ENCODE measurements around the gene KLHL3.
A peak's percentile ranks its signal among the peaks of the same experiment; 100 is the strongest.

The KLHL3 gene

DNA sequence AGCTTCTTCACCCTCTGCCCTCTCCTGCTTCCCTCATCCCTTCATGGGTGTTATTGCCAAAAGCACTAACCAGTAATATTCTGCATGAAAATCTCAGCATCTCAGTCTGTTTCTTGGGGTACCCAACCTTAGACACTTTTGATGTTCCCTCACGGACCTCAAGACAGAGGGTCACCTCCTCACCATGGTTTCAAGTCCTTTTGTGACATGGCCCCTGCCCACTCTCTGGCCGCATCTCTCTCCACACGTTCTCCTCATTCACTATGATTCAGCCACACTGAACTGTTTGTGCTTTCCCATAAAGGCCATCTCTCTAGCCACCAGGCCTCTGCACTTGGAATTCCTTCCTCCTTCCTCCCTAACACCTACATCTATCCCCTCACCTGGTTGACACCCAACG lies 125.3 kb downstream of the KLHL3 start:
- no peak for DNase-seq (ENCODE audit: low spot score)

- no peak for DNase-seq (ENCODE audit: low spot score)
Observed at GRCh38 chr5:137609127-137609526, 126.8 kb downstream of the KLHL3 start.

DNA sequence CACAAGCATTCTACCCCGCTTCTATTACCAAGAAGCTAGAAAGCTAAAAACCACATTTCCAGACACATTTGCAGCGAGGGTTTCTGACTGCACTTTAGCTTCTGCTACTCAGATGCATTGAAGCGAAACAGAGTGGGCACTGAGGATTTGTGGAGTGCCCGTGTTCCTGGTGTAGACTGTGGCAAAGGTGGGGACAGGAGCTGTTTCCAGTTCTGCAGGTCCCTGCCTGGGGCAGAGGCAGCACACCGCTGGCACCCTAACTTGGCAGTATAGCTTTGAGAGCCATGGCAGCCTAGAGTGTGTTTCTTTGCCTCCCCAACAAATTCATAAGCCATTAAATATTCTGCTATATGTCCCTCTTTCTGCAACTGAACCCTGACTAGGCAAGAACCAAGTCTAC lies 128.1 kb downstream of the KLHL3 start:
- no peak for DNase-seq (ENCODE audit: low spot score)

GRCh38 chr5:137606401-137606800 lies 129.5 kb downstream of the KLHL3 start:
- peak; percentile 15 for DNase-seq (ENCODE audit: low spot score)

DNA sequence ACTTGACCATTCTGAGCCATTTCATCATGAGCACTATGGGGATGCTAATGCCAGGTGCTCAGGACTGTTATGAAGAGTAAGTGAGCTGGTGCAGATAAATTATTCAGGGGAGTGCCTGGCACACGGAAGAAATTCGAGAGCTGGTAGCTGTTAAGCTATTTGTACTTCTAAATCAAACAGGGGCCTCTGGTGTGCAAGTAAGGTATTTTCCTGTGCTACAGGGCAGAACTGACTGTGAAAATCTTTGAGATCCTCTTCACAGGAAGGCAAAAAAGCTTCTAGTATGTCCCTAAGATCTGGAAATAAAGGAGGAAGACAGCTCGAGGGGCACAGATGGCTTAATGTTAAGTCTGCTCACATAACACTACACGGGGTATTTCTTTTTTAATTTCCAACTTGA lies 130.5 kb downstream of the KLHL3 start:
- peak; percentile 25 for DNase-seq (ENCODE audit: low spot score)

- no peak for DNase-seq (ENCODE audit: low spot score)
Observed at GRCh38 chr5:137604348-137605095, 131.4 kb downstream of the KLHL3 start.

DNA sequence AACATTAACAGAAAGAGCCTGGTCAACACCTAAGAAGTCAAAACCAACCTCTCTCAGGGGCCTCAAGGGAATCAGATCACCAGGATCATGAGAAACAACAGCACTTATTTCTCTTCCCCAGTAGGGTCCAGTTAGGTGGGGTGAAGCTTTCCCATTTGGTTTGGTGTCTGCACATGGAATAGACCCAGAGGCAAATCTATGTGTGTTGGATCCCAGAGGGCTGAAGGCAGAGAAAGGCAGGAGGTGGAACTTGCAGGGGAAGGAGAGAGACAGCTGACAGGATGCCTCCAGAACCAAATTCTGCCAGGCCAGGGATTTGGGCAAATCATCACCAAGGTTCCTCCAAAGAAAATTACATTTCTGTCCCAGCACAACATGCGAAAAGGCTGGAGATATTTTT lies 132.0 kb downstream of the KLHL3 start:
- DNase-seq (ENCODE audit: low spot score), result no peak

GRCh38 chr5:137603356-137603755 lies 132.5 kb downstream of the KLHL3 start:
- no peak for DNase-seq (ENCODE audit: low spot score)

GRCh38 chr5:137602721-137603273 lies 133.1 kb downstream of the KLHL3 start:
- DNase-seq (ENCODE audit: low spot score), result no peak

- DNase-seq (ENCODE audit: low spot score), result no peak
Observed at GRCh38 chr5:137600721-137601360, 135.0 kb downstream of the KLHL3 start.

GRCh38 chr5:137599457-137599856 lies 136.4 kb downstream of the KLHL3 start:
- no peak for DNase-seq (ENCODE audit: low spot score)

GRCh38 chr5:137598399-137598798 lies 137.5 kb downstream of the KLHL3 start:
- DNase-seq (ENCODE audit: low spot score), result no peak

DNA sequence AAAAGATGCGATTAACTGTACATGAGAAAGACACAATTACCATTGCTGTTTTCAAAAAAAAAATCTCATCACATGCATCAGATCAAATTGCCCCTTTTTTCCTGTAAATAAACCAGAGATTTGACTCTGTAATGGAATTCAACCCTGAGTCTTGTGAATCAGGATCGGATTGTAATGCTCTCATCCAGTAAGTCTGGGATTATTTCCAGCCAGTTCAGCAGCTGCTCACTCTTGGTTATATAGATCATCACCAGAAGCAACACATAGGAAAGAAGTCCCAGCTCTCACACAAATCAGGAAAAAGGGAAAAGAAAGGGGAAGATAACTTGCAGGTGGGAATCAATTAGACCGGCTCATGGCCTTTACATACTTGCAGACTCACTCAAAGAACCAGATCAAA lies 138.9 kb downstream of the KLHL3 start:
- no peak for DNase-seq (ENCODE audit: low spot score)

GRCh38 chr5:137595396-137596079 lies 140.4 kb downstream of the KLHL3 start:
- DNase-seq (ENCODE audit: low spot score), result no peak

- DNase-seq (ENCODE audit: low spot score), result no peak
Observed at GRCh38 chr5:137594717-137595116, 141.2 kb downstream of the KLHL3 start.

GRCh38 chr5:137592317-137592716 lies 143.6 kb downstream of the KLHL3 start:
- DNase-seq (ENCODE audit: low spot score), result no peak

DNA sequence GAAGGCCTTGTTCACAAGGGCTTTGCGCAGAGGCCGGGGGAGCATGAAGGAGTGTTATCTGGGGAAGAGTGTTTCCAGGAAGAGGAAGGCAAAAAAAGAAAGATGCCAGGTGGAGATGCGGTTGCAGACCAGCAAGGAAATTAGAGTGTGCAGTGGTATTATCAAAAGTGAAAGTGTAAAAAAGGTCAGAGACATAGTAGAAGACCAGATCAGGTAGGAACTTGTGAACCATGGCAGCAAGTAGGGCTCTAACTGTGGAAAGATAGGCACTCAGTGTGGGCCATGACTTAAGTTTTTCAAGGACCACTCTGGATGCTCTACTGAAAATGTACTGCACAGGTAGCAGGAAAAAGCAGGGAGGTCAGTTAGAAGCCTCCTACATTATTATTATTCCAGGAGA lies 146.7 kb downstream of the KLHL3 start:
- no peak for DNase-seq (ENCODE audit: low spot score)

- no peak for DNase-seq (ENCODE audit: low spot score)
Observed at GRCh38 chr5:137587919-137588318, 148.0 kb downstream of the KLHL3 start.

- DNase-seq (ENCODE audit: low spot score), result no peak
Observed at GRCh38 chr5:137584262-137584661, 151.6 kb downstream of the KLHL3 start.

- DNase-seq (ENCODE audit: low spot score), result no peak
Observed at GRCh38 chr5:137583129-137583528, 152.8 kb downstream of the KLHL3 start.

DNA sequence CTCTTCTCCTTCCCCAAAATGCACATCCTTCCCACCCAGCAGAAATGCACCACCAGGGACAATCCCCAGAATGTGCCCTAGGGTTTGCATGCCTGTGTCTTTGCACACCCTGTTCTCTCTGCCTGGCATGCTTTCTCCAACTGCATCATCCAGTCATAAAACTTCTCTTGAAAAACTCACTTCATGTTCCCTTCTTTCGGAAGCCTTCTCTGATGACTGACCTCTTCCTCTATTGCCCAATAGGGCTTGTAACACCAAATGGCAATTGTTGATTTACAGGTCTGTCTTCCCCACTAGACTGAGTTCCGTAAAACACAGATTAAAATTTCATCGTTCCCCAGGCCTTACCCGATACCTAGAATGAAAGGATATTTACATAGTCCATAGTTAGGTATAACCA lies 153.7 kb downstream of the KLHL3 start:
- DNase-seq (ENCODE audit: low spot score), result no peak

GRCh38 chr5:137581776-137582175 lies 154.1 kb downstream of the KLHL3 start:
- no peak for DNase-seq (ENCODE audit: low spot score)

DNA sequence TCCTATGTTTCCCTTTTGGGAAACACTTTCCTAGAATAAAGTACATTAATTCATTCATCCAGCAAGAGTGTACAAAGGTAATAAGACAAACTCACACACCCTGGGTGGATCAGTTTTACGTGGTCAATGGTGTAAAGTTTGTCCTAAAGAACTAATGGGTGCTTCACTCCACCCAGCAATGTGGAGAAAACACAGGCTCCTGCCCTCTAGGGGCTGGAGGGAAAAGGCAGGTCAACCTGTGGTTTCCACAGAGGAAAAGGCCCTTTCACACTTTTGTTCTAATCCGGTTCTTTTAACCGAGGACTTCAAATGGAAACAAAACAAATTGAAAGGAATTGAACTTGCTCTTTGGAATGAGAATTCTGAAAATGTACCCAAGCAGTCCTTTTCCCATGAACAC lies 155.9 kb downstream of the KLHL3 start:
- no peak for DNase-seq (ENCODE audit: low spot score)
